Renal cortex interstitium (tissue), 11 donors: ENCODE data around the gene EIF5B. TPM values are rescaled to one million over a fixed set of nuclear protein-coding genes. Genes with fewer than 3 reads are reported as not detected.
A peak's percentile ranks its signal among the peaks of the same experiment; 100 is the strongest.
"Not testable (repeated sequence)": the region's sequence is repeated elsewhere in the genome, so short reads cannot be mapped to it uniquely, and the experiment has no call there.

Source experiments
- DNase-seq, 11 donors: peaks; one replicate each; pipeline ENCODE4 v3.0.0-alpha.2; 2013; ENCODE audit warnings: low read depth in 9 of 11, low spot score in 4 of 11; ENCODE audit errors: extremely low read depth in 1 of 11
- polyA plus RNA-seq, 3 donors: library from polyadenylated mRNA; unstranded; fragments of 120-200 nt; gene quantifications; one replicate each; pipeline ENCODE4 v1.2.1, GENCODE V29; 2013; ENCODE audit not compliant: insufficient read length in 3 of 3

Gene EIF5B
- polyA plus RNA-seq, 3 donors: 66.0 to 78.0 (median 72.0) TPM

DNA sequence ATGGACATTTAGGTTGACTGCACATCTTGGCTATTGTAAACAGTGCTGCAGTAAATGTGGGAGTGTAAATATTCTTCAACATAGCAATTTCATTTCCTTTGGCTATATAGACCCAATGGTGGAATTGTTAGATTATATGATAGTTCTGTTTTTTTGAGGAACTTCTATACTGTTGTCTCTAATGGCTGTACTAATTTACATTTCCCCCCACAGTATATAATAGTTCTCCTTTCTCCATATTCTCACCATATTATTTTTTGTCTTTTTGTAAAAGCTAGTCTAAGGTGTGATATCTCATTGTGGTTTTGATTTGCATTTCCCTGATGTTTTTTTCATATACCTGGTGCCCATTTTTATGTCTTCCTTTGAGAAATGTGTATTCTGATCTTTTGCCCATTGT lies 13.0 kb downstream of the EIF5B start:
- no peak for DNase-seq

DNA sequence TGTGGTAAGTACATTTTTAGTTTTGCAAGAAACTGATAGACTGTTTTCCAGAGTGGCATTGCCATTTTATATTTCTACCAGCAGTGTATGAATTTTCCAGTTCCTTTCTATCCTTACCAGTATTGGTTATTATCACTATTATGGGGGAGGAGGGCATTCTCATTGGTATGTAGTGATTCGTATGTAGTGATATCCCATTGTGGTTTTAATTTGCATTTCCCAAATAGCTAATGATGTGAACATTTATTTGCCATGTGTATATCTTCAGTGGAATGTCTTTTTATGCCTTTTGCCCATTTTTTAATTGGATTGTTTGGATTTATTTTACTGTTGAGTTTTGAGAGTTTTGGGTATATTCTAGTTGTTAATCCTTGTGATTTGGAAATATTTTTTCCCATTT lies 16.9 kb downstream of the EIF5B start:
- no peak for DNase-seq

DNA sequence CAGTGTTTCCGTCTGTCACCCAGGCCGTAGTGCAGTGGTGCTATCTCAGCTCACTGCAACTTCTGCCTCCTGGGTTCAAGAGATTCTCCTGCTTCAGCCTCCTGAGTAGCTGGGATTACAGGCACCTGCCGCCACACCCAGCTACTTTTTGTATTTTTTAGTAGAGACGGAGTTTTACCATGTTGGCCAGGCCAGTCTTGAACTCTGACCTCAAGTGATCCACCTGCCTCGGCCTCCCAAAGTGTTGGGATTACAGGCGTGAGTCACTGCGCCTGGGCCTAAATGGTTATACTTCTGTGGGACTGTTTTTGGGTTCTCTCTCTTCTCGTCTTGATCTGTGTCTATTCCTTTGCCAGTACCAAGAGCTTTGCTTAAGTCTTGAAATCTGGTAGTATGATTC lies 17.6 kb downstream of the EIF5B start:
- not testable (repeated sequence) for DNase-seq

DNA sequence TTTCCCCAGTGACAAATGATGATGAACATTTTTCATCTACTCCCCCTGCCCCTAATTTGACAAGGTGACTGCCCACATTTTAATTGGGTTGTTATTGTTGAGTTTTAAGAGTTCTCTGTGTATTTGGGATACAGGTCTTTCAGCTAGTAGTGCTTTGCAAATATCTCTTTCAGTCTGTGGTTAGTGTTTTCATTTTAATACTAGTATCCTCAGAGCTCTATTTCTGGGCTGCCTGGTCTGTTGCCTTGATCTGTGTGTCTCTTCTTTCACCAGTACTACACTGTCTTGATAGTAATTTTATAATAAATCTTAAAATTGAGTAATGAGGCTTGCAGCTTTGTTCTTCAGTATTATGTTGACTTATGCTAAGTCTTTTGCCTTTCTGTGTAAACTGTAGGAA lies 19.7 kb downstream of the EIF5B start:
- no peak for DNase-seq

DNA sequence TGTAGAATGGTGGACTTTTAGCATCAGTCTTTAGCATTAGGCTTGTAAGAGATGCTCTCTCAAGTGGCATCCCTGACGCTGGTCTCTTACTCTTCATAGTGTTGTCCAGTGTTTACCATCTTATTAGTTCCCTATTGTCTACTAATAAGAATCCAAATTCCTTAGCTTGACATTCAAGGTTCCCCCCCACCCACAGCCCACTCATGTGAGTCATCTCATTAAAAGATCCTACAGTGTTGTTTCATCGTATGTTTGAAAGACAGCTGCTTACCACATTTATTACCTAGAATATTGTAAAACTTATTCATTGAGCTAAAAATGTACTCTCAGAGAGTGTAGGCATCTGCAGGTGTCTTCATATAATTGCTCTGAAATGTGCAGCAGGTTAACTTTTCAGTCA lies 28.5 kb downstream of the EIF5B start:
- no peak for DNase-seq

DNA sequence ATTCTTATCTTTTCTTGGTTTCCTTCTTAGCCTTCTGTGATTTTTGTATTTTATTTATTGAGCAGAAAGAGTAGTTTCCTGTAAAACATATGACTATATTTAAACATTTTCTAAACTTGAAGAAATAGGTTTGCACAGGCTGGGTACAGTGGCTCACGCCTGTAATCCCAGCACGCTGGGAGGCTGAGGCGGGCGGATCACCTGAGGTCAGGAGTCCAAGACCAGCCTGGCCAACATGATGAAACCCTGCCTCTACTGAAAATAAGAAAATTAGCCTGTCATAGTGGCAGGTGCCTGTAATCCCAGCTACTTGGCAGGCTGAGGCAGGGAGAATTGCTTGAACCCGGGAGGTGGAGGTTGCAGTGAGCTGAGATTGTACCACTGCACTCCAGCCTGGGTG lies 31.7 kb downstream of the EIF5B start:
- DNase-seq: not testable (repeated sequence)

DNA sequence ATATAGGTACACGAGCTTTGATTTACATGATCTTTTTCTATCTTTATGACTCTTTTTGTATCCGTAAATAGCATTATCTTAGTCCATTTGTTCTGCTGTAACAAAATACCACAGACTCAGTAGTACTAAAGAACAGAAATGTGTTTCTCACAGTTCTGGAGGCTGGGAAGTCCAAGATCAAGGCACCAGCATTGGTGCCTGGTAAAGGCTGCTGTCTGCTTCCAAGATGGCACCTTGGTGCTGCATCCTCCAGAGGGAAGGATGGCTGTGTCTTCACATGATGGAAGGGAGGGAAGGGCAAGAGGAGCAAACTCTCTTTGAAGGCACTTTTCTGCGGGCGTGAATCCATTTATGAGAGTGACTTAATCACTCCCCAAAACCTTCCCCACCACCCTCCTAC lies 36.0 kb downstream of the EIF5B start:
- no peak for DNase-seq

DNA sequence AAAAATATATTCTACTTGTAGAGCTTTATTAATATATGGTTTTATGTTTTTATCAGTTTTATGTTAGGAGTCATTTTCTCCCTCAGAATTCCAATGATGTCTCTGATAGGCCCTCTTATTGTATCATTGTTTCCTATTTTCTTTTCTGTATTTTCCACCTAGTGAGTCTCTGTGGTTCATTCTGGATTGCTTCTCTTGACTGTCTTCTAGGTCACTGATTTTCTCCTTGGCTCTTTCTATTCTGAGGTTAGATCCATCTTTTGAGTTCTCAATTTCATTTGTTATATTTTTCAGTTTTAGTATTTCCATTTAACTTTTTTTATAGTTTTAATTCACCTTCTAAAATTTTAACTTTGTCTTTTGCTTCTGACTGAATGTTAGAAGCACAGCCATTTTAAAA lies 37.6 kb downstream of the EIF5B start:
- DNase-seq: no peak

DNA sequence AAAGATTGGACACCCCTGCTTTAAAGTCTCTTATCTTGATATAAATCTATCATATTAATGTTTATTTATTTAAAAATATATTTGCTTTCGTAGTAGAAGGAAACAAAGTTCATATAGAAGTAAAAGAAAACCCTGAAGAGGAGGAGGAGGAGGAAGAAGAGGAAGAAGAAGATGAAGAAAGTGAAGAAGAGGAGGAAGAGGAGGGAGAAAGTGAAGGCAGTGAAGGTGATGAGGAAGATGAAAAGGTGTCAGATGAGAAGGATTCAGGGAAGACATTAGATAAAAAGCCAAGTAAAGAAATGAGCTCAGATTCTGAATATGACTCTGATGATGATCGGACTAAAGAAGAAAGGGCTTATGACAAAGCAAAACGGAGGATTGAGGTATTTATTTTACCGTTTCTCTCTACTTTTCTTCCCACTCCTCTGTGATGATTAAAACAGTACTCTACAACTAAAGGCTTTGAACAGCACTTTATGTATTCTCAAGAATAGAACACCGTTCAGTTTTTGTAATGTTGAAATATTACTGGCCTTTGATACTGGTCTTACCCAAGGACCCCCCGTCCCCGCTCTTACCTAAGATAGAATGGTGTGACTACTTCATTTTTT lies 39.2 kb downstream of the EIF5B start:
- no peak for DNase-seq

DNA sequence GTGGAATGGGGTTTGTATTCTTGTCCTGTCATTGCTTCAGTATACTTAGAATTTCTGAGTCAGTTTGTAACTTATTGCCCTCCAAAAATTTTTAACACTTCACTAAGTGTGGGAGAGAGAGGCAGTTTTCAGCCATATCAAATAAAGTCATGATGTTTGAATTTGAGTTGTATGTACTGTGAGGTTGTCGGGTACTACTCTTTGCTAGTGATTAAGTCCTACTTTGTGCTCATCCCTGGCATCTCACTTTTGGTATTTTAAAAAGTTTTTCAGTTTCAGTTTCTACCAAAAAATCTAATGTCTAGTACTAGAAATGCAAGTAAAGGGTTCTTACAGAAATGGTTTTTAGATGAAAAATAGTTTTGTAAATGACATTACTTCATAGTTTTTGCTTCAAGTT lies 40.7 kb downstream of the EIF5B start:
- DNase-seq: no peak

DNA sequence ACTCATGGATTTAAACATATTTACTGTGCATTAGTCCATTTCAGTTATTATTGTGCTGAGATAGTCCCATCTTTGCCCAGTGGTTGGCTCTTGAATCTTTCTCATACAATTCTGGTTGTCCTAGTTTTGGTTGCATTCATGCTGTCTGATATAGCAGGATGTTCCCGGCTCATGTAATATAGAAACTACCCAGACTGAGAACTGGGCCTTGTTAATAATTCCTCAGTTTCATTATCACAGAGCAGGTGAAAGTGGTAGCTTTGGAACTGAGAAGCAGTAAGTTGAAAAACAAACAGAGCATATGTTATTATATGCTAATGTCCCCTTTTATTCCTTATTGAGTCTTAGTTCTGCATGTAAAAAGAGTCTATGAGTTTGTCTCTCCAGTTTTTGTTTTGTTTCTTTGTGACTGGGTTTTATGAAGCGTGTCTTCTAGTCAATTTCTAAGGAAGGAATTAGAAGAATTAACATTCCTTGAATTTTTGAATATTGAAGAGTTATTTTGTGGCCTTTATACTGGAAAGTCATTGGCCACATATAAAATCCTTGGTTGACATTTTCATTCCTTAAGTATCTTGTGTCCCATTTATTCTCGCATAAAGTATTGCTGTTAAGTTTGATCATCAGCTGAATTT lies 43.3 kb downstream of the EIF5B start:
- peak in 1 of 11 donors; percentile 1 for DNase-seq

DNA sequence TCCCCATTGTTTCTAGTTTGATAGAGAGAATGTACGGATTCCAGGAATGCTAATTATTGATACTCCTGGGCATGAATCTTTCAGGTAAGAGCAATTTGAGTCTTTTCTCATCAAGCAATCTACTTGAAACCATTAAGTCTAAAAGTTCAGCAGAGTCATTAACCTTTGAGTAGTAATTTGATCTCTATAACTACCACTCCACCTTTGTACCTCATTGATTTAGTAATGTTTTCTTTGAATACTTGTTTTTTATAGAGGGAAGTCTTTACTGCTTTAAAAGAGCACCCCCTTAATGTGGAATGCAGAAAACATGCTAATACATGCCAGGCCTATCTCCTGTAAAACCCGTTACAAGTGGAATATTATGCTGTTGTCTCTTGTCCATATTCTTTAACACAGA lies 45.0 kb downstream of the EIF5B start:
- no peak for DNase-seq

DNA sequence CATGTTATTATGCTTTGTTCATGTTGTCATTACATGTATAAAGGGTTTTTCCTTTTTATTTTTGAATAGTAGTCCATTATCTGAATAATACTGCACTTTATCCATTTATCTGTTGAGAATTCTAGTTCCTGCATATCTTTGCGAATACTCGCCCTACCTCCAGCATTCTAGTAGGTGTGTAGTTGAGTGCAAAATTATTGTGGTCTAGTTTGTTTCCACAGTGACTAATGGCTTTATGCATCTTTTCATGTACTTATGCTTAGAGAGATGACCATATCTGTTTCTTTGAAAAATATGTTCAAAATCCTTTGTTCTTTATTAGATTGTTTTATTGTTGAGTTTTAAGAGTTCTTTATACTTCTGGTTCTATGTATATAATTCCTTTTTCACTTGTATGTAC lies 48.8 kb downstream of the EIF5B start:
- DNase-seq: no peak

DNA sequence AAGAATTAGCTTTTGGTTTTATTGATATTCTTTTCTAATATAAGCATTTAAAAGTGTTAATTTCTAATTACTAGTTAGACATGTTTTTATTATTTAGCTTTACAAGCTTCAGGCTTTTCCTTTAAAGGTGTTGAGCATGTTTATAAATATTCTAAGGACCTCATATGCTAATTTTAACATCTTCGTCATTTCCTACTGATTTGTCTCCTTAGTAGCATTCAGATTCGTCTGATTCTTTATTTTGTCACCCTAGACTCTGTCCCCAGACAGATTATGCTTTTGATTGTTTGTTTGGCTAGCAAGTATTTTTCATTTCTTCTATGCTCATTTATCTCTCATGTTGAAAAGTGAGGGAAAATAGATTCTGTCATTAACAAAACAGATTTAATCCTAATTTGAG lies 51.7 kb downstream of the EIF5B start:
- no peak for DNase-seq

DNA sequence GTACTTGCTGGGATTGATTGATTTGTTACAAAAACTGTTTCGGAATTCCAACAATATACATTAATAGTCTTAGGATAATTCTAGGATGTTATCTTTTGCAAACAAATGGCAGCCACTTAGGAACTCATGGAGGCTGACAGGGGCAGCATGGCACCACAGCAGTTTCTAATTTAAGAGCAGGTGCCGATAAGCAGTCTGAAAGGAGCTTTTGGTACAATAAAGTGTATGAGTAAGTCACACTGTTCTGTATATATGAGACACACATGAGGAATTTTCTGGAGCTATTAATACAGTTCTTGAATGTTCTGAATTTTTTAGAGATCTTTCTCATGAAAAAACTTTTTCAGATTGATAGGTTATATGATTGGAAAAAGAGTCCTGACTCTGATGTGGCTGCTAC lies 52.2 kb downstream of the EIF5B start:
- DNase-seq: no peak

DNA sequence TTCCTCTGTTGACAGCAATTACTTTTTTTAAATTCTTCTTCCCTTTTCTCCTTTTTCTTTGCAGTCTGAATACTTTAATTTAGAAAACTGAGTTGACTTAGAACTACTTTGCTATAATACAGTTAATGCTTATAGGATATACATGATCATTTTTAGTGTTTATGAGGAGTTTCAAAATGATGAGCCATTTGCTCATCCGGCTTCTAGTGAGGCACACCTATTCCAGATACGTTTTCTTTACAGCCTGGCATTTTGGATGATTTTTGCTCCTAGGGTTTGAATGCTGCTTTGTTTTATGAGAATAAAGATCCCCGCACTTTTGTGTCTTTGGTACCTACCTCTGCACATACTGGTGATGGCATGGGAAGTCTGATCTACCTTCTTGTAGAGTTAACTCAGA lies 52.8 kb downstream of the EIF5B start:
- no peak for DNase-seq

DNA sequence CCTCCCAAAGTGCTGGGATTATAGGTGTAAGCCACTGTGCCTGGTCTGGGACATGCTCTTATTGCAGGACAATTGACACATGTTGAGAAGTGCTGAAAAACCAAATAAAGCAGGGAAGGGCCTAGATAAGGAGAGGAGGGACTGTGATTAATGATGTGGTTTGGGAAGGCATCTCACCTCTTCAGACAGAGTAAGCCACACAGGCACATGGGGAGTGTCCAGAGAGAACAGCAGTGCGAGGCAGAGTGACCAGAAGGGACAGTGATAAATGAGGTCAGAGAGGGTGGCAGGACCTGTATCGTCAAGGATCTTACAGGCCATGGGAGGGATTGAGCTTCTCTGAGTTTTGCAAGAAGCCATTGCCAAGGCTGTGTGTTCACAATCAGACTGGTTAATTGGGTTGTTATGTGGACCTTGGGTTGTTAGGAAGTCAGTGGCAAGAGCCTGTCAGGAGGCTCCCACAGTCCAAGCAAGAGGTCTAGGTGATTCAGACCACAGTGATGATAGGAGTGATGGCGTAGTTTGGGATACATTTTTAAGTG lies 58.5 kb downstream of the EIF5B start:
- no peak for DNase-seq

DNA sequence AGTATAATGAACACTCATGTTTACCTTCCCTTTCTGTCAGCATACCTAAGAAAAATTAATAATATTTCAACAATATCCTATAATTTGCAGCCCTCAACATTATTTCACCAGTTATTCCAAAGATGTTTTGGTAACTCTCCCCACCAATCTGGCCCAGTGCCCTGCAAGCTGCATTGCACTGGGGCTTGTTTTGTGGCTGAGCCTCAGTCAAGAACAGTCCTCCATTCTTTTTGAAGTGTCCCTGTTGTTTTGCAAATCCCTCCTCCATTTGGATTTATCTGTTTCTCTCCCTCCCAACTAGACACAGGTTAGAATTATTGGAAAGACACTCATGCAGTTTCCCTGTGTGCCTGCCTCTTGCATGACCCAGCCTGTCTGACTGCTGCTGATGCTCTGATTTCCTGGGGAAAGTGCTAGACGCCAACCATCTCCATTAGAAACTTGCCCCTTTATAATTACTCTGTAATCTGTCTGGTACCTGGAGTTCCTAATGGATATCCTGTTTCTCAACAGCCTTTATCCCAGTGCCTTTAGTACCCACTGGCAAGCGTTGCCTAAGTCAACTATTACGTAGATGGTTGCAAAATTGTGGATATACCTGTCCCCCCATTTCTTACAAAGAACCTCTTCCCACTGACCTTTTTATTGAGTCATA lies 60.2 kb downstream of the EIF5B start:
- DNase-seq: no peak

DNA sequence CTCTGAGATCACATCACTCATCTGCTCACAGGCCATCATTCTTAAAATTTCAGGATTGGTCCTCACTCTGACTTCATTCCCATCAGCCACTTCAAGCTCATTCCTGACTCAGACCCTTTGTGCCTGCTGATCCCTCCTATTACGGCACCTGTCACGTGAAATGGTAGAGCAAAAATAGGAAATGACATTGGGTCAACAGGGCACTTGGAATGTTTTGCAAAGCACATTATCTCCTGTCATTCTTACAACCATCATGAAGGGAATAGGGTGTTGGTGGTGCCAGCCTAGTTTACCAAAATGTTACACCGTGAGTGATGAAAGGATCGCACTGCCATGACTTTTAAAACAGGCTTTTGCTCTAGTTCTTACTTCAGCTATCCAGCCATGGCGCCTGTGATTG lies 61.1 kb downstream of the EIF5B start:
- DNase-seq: no peak

DNA sequence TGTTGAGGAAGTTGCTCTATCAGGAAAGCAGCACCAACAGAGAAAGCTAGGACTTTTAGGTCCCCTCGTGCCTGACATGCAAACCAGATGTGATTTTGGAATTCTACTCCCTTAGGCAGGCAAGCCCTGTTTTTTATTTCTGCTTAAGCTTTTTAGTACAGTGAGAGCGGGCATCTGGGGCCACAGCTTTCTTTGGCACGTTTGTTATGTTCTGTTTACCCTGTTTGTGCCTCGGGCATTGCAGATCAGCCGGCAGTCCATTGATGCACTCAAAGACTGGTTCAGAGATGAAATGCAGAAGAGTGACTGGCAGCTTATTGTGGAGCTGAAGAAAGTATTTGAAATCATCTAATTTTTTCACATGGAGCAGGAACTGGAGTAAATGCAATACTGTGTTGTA lies 61.9 kb downstream of the EIF5B start:
- DNase-seq: no peak

DNA sequence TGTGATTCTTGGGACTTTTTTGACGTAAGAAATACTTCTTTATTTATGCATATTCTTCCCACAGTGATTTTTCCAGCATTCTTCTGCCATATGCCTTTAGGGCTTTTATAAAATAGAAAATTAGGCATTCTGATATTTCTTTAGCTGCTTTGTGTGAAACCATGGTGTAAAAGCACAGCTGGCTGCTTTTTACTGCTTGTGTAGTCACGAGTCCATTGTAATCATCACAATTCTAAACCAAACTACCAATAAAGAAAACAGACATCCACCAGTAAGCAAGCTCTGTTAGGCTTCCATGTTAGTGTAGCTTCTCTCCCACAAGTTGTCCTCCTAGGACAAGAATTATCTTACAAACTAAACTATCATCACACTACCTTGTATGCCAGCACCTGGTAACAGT lies 62.6 kb downstream of the EIF5B start:
- no peak for DNase-seq
